ENCODE data around the gene GNAZ.

- TF ChIP-seq EZH2 (IDR thresholded peaks at IDR 0.05) (no peak), POLR2AphosphoS5 (IDR thresholded peaks at IDR 0.05; ENCODE audit: borderline replicate concordance, low read depth, low read length) (no peak), FOXP2 (optimal IDR thresholded peaks at IDR 0.05; ENCODE audit: control extremely low read depth, extremely low read length, insufficient read depth) (no peak)
These were observed 4.7 kb upstream of the GNAZ start for GRCh38 chr22:23065495-23066122.
